H9 (cell line): ENCODE data around the gene NMUR1. TPM values are rescaled to one million over a fixed set of nuclear protein-coding genes. Genes with fewer than 3 reads are reported as not detected.

ENCODE experiments used
- DNase-seq: peaks from one replicate; pipeline ENCODE4 v3.0.0-alpha.2; 2017
- H2AFZ ChIP-seq: one replicate; pipeline ENCODE4 v1.6.1; 2013; ENCODE audit warnings: mild to moderate bottlenecking, low read length, control low read depth, moderate library complexity
- H2AK5ac ChIP-seq: 2 replicates; pipeline ENCODE4 v1.6.1; 2013; ENCODE audit warnings: low read length, control low read depth, mixed read lengths; ENCODE audit not compliant: insufficient read length
- H2BK120ac ChIP-seq: one replicate; pipeline ENCODE4 v1.6.1; 2013; ENCODE audit warnings: low read depth, mild to moderate bottlenecking, low read length, control low read depth, inconsistent platforms; ENCODE audit not compliant: poor library complexity, severe bottlenecking
- H2BK12ac ChIP-seq: 2 replicates; pipeline ENCODE4 v1.6.1; 2013; ENCODE audit warnings: low read length, control low read depth, mixed read lengths, low read depth; ENCODE audit not compliant: insufficient read length
- H2BK15ac ChIP-seq: 2 replicates; pipeline ENCODE4 v1.6.1; 2013; ENCODE audit warnings: low read depth, low read length, control low read depth
- H2BK20ac ChIP-seq: one replicate; pipeline ENCODE4 v1.6.1; 2013; ENCODE audit warnings: low read depth, mild to moderate bottlenecking, low read length, control low read depth, inconsistent platforms; ENCODE audit not compliant: poor library complexity, severe bottlenecking
- H2BK5ac ChIP-seq: 2 replicates; pipeline ENCODE4 v1.6.1; 2013; ENCODE audit warnings: low read length, control low read depth, mixed read lengths; ENCODE audit not compliant: insufficient read length
- H3K14ac ChIP-seq: 2 replicates; pipeline ENCODE4 v1.6.1; 2013; ENCODE audit warnings: low read length, control low read depth; ENCODE audit not compliant: insufficient read depth
- H3K18ac ChIP-seq: 2 replicates; pipeline ENCODE4 v1.6.1; 2013; ENCODE audit warnings: low read depth, mild to moderate bottlenecking, mixed read lengths, low read length, control low read depth; ENCODE audit not compliant: insufficient read length
- H3K23ac ChIP-seq: 2 replicates; pipeline ENCODE4 v1.6.1; 2013; ENCODE audit warnings: low read length, control low read depth, mixed read lengths, low read depth; ENCODE audit not compliant: insufficient read length
- H3K23me2 ChIP-seq: 2 replicates; pipeline ENCODE4 v1.6.1; 2013; ENCODE audit warnings: low read depth, mild to moderate bottlenecking, mixed read lengths, low read length, control low read depth; ENCODE audit not compliant: insufficient read length, poor library complexity, severe bottlenecking
- H3K27ac ChIP-seq: 2 replicates; pipeline ENCODE4 v1.5.1; 2013; ENCODE audit warnings: low read length, control low read depth, mixed read lengths, low read depth; ENCODE audit not compliant: insufficient read length
- H3K27me3 ChIP-seq: 2 replicates; pipeline ENCODE4 v1.6.1; 2013; ENCODE audit warnings: low read length, control low read depth, inconsistent platforms; ENCODE audit not compliant: insufficient read depth
- H3K4ac ChIP-seq: 2 replicates; pipeline ENCODE4 v1.6.1; 2013; ENCODE audit warnings: low read depth, mild to moderate bottlenecking, control low read depth, inconsistent platforms, low read length, moderate library complexity
- H3K4me1 ChIP-seq: 2 replicates; pipeline ENCODE4 v1.6.1; 2013; ENCODE audit warnings: low read length, control low read depth, inconsistent platforms; ENCODE audit not compliant: insufficient read depth
- H3K4me2 ChIP-seq: 2 replicates; pipeline ENCODE4 v1.6.1; 2013; ENCODE audit warnings: low read length, control low read depth, mixed read lengths; ENCODE audit not compliant: insufficient read length, insufficient read depth
- H3K56ac ChIP-seq: 2 replicates; pipeline ENCODE4 v1.6.1; 2013; ENCODE audit warnings: low read depth, mild to moderate bottlenecking, mixed read lengths, low read length, control low read depth; ENCODE audit not compliant: insufficient read length
- H3K79me1 ChIP-seq: 2 replicates; pipeline ENCODE4 v1.6.1; 2013; ENCODE audit warnings: low read depth, mild to moderate bottlenecking, moderate library complexity, low read length, control low read depth, inconsistent platforms; ENCODE audit not compliant: insufficient read depth, poor library complexity, severe bottlenecking
- H3K79me2 ChIP-seq: 2 replicates; pipeline ENCODE4 v1.6.1; 2013; ENCODE audit warnings: low read length, control low read depth, inconsistent platforms; ENCODE audit not compliant: insufficient read depth
- H3K9ac ChIP-seq: 2 replicates; pipeline ENCODE4 v1.6.1; 2013; ENCODE audit warnings: low read length, control low read depth, mixed read lengths; ENCODE audit not compliant: insufficient read length; ENCODE audit errors: extremely low read depth
- H3K9me3 ChIP-seq: one replicate; pipeline ENCODE4 v1.6.1; 2013; ENCODE audit warnings: low read depth, low read length, inconsistent platforms; ENCODE audit not compliant: control insufficient read depth
- H3T11ph ChIP-seq: one replicate; pipeline ENCODE4 v1.6.1; 2013; ENCODE audit warnings: mild to moderate bottlenecking, low read length, control low read depth, inconsistent platforms
- H4K20me1 ChIP-seq: one replicate; pipeline ENCODE4 v1.6.1; 2013; ENCODE audit not compliant: control insufficient read depth, insufficient read length, insufficient read depth
- H4K5ac ChIP-seq: 2 replicates; pipeline ENCODE4 v1.6.1; 2013; ENCODE audit warnings: low read depth, mild to moderate bottlenecking, mixed read lengths, low read length, control low read depth; ENCODE audit not compliant: insufficient read length
- H4K8ac ChIP-seq: replicated peaks from 2 replicates; pipeline ENCODE4 v1.6.1; 2013; ENCODE audit warnings: low read length, control low read depth, mixed read lengths, low read depth; ENCODE audit not compliant: insufficient read length
- H4K91ac ChIP-seq: 2 replicates; pipeline ENCODE4 v1.6.1; 2013; ENCODE audit warnings: low read depth, mild to moderate bottlenecking, moderate library complexity, mixed read lengths, low read length, control low read depth; ENCODE audit not compliant: insufficient read length
- H3K27ac Mint-ChIP-seq, 3 experiments: 2 replicates in 2 of 3; 3 replicates in 1 of 3; pipeline ENCODE4 v1.8.0; 2020 to 2021; ENCODE audit warnings: mixed read lengths in 3 of 3, mild to moderate bottlenecking in 1 of 3, moderate library complexity in 1 of 3
- H3K27me3 Mint-ChIP-seq: 2 replicates; pipeline ENCODE4 v1.8.0; 2021; ENCODE audit warnings: low read depth, mild to moderate bottlenecking, moderate library complexity, mixed read lengths
- H3K36me3 Mint-ChIP-seq, 3 experiments: 2 replicates in 2 of 3; 3 replicates in 1 of 3; pipeline ENCODE4 v1.8.0; 2020 to 2021; ENCODE audit warnings: low read depth in 3 of 3, mixed read lengths in 3 of 3; ENCODE audit not compliant: insufficient read depth in 1 of 3
- H3K4me1 Mint-ChIP-seq, 2 experiments: 2 replicates each; pipeline ENCODE4 v1.8.0; 2020; ENCODE audit warnings: mixed read lengths in 2 of 2
- H3K4me3 Mint-ChIP-seq, 2 experiments: 2 replicates in 1 of 2; 3 replicates in 1 of 2; pipeline ENCODE4 v1.8.0; 2020 to 2021; ENCODE audit warnings: mild to moderate bottlenecking in 2 of 2, mixed read lengths in 2 of 2, moderate library complexity in 1 of 2
- H3K9me3 Mint-ChIP-seq, 2 experiments: 2 replicates in 1 of 2; 3 replicates in 1 of 2; pipeline ENCODE4 v1.8.0; 2020; ENCODE audit warnings: mild to moderate bottlenecking in 2 of 2, mixed read lengths in 2 of 2, moderate library complexity in 1 of 2
- CTCF ChIP-seq: fragments of 200-600 bp; sonication (generic); conservative IDR thresholded peaks from 3 replicates; pipeline ENCODE4 v1.8.0; 2021; ENCODE audit warnings: antibody characterized with exemption, mild to moderate bottlenecking
- WGBS: extraction: QIAGEN DNeasy Blood & Tissue Kit; methylation state at CpG from one replicate; pipeline ENCODE4 v1.1.7; 2013; ENCODE audit warnings: missing lambda C conversion rate, low lambda C conversion rate, mixed read lengths; ENCODE audit not compliant: insufficient read length; ENCODE audit errors: extremely low coverage; 5-methylcytosine and 5-hydroxymethylcytosine counted together
- total RNA-seq: library from RNA; stranded (reverse); gene quantifications from 2 replicates; pipeline ENCODE4 v1.2.1, GENCODE V29; 2021

The NMUR1 gene
- total RNA-seq, 1 experiment from 2014 or later = 0.20 TPM

DNA sequence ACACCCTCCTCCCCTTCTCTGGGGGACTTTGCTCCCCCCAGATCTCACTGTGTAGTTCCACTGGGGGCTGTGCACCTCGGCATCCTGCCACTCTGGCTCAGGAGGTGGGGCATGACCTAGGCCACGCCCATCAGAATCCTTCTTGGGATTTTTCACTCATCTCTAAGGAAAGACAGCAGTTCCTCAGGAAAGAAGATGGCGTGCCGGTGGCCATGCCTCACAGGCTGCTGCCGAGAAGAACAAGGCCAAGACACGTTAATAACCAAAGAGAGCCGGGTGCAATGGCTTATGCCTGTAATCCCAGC, 3.2 kb downstream of the NMUR1 start:
- H2BK12ac ChIP-seq = no peak overlapping the region
- no peak overlapping the region for H3K27ac ChIP-seq
- no peak overlapping the region for H2BK15ac ChIP-seq
- H2BK20ac ChIP-seq = no peak overlapping the region
- H3K36me3 Mint-ChIP-seq = no peaks in the 10 kb centered on the region
- peaks cover 2% of the 10 kb centered on the region; the same call in 1 of the 2 replicates for H3K4me1 ChIP-seq
- peak overlapping the region in 1 of 3 experiments; percentile 87; a peak in 2 of 7 replicates for H3K27ac Mint-ChIP-seq
- H3K23ac ChIP-seq = no peak overlapping the region
- H2BK120ac ChIP-seq = no peak overlapping the region
- peaks cover 8 to 23% of the 10 kb centered on the region in 2 experiments for H3K4me1 Mint-ChIP-seq
- H3K4me2 ChIP-seq = no peak overlapping the region
- peaks cover 4% of the 10 kb centered on the region; the same call in 1 of the 2 replicates for H3K27me3 ChIP-seq
- no peaks in the 10 kb centered on the region for H4K20me1 ChIP-seq
- H3K4me3 Mint-ChIP-seq = no peak overlapping the region; a peak in 1 of 5 replicates
- no peaks in the 10 kb centered on the region for H3K23me2 ChIP-seq
- TF ChIP-seq CTCF = no peak
- H4K91ac ChIP-seq = no peak overlapping the region
- H3K79me2 ChIP-seq = no peaks in the 10 kb centered on the region
- H3K9ac ChIP-seq = no peak overlapping the region
- no peak overlapping the region for H4K5ac ChIP-seq
- WGBS = no CpG with 5 or more reads among the region's 7 CpGs
- DNase-seq = peak; percentile 60
- no peak overlapping the region for H3K18ac ChIP-seq
- no peak overlapping the region for H3K4ac ChIP-seq
- no peak overlapping the region for H3K56ac ChIP-seq
- H3T11ph ChIP-seq = no peak overlapping the region
- H4K8ac ChIP-seq = no peak overlapping the region
- no peak overlapping the region for H2BK5ac ChIP-seq
- no peaks in the 10 kb centered on the region for H3K9me3 Mint-ChIP-seq
- H3K9me3 ChIP-seq = no peaks in the 10 kb centered on the region
- peaks cover 28% of the 10 kb centered on the region for H3K27me3 Mint-ChIP-seq
- H3K79me1 ChIP-seq = no peaks in the 10 kb centered on the region
- H2AFZ ChIP-seq = no peak overlapping the region
- H2AK5ac ChIP-seq = no peak overlapping the region
- no peak overlapping the region for H3K14ac ChIP-seq
